HCT116 (cell line): ENCODE results near the gene CFAP77.

Source experiments
- CTCF ChIP-seq, 3 experiments: fragments of 200-600 bp in 1 of 3; sonication (generic) in 1 of 3; IDR thresholded peaks in 2 of 3; conservative IDR thresholded peaks in 1 of 3; 2 replicates each; pipeline ENCODE4 v1.5.1; 2012 to 2017; ENCODE audit warnings: low read depth in 2 of 3, low read length in 2 of 3, antibody characterized with exemption in 1 of 3, borderline replicate concordance in 1 of 3, control low read depth in 1 of 3, mild to moderate bottlenecking in 1 of 3, mixed read lengths in 1 of 3, mixed run types in 1 of 3, moderate library complexity in 1 of 3; ENCODE audit not compliant: insufficient read depth in 1 of 3
- EGR1 ChIP-seq: IDR thresholded peaks from 2 replicates; pipeline ENCODE4 v1.6.1; 2012; ENCODE audit warnings: low read depth
- POLR2A ChIP-seq: IDR thresholded peaks from 2 replicates; pipeline ENCODE4 v1.7.0; 2011; ENCODE audit warnings: borderline replicate concordance; ENCODE audit not compliant: insufficient read depth, insufficient read length; ENCODE audit errors: extremely low read depth
- POLR2AphosphoS5 ChIP-seq: IDR thresholded peaks from 2 replicates; pipeline ENCODE4 v1.6.1; 2011; ENCODE audit warnings: mild to moderate bottlenecking, low read depth, low read length, moderate library complexity
- SIN3A ChIP-seq: IDR thresholded peaks from 2 replicates; pipeline ENCODE4 v1.6.1; 2012; ENCODE audit warnings: low read depth
- SP1 ChIP-seq: IDR thresholded peaks from 2 replicates; pipeline ENCODE4 v1.6.1; 2012; ENCODE audit warnings: low read depth
- ZNF274 ChIP-seq: fragments of 200-500 bp; sonication (Bioruptor generic); IDR thresholded peaks from 2 replicates; pipeline ENCODE4 v1.6.1; 2014; ENCODE audit warnings: mild to moderate bottlenecking, low read depth, low read length, inconsistent platforms

DNA sequence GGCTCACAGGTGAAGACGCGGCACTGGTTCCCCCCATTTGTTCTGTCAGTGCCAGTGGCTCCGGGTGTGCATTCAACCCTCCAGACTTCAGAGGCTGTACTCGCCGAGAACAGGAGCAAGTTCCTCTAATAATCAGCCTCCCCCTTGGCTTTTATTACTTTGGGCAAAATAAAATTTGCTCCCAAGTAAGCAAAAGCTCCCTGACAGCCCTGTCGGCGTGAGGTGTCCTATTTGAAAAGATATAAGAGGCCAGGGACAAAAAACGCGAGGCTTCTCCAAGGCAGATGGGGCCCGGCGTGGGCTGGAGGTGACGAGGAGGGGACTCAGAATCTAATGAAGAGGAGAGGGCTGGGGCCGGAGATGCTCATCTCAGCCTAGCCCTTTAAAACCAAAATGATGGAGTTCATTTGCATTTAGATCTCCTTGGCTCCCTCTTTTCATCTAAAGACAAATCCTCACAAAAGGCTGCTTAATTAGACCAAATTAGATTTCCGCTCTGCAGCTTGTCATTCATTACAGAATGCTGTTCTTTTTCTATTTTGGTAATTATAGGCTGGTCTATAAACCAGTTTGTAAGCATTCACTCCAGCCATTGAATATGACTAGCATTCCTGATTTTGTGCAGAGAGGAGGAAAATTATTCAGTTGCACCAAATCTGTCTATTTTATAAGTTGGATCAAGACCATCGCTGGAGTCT, 68.5 kb downstream of the CFAP77 start:
- TF ChIP-seq POLR2AphosphoS5 (no peak), CTCF (IDR thresholded peaks at IDR 0.05 in 2 of 3, conservative IDR thresholded peaks at IDR 0.05 in 1 of 3; ENCODE audit: borderline replicate concordance in 1 of 3, insufficient read depth in 1 of 3, low read depth in 2 of 3, low read length in 2 of 3) (no peak), SP1 (no peak), ZNF274 (no peak), POLR2A (no peak), EGR1 (no peak), SIN3A (no peak)
